ENCODE measurements around the gene IDH3B. TPM values are rescaled to one million over a fixed set of nuclear protein-coding genes. Genes with fewer than 3 reads are reported as not detected.

Gene IDH3B
- total and polyA plus RNA-seq, 2 donors (not counting 3 experiments of a cell fraction or from before 2014, with no cell fraction given), result 86.9 to 177 TPM

DNA sequence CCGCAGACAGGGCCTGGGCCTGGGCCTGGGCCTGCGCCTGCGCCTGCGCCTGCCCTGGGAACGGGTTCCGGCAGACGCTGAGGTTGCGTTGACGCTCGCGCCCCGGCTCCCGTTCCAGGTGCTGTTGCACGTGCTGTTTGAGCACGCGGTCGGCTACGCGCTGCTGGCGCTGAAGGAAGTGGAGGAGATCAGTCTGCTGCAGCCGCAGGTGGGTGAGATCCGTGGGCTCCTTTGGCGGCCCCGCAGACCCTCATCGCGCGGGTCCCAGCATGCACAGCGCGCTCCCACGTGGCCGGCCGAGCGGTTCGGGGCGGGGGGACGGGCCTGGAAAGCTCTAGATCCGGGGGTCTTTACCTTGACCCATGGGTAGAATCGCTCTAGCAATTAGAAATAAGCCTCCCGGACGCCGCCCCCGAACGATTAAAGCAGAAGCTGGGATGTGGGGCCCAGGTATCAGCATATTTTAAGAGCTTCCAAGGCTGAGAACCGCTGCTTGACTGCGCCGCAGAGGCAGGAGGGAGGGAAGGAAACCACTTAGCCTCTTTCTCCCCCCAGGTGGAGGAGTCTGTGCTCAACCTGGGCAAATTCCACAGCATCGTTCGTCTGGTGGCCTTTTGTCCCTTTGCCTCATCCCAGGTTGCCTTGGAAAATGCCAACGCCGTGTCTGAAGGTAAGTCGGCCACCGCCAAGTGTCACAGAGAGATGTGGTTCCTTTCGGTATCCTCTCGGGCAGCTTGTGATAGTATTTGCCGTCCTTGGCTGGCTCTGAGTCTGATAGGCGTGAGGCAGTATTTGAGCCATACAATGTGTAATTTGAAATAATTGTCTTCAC, 11.1 kb downstream of the IDH3B start:
- H3K4me2 ChIP-seq (ENCODE audit: insufficient read depth, low read length), result peak overlapping the region; percentile 68
- H3K27me3 ChIP-seq (ENCODE audit: control insufficient read depth in 2 of 2, insufficient read depth in 2 of 2, low read length in 2 of 2), result no peaks in the 10 kb centered on the region
- FAIRE-seq (peak; percentile 26), DNase-seq (ENCODE audit: low read depth, low spot score) (no peak)
- peaks cover 58% of the 10 kb centered on the region for H3K79me2 ChIP-seq (ENCODE audit: control insufficient read depth, insufficient read depth, low read length)
- peaks cover 3% of the 10 kb centered on the region for H4K20me1 ChIP-seq (replicated peaks; ENCODE audit: control insufficient read depth, extremely low read depth, insufficient read depth, low read length)
- H3K9me3 ChIP-seq (replicated peaks; ENCODE audit: control insufficient read depth, insufficient read depth, low read length), result no peaks in the 10 kb centered on the region
- TF ChIP-seq POLR2AphosphoS5 (IDR thresholded peaks at IDR 0.05; ENCODE audit: insufficient read depth, low read depth, low read length) (no peak), FOS (IDR thresholded peaks at IDR 0.05; ENCODE audit: borderline replicate concordance, insufficient read depth, low read length) (no peak), JUN (IDR thresholded peaks at IDR 0.05; ENCODE audit: borderline replicate concordance, insufficient read depth, insufficient read length, low read depth) (no peak), MYC (IDR thresholded peaks at IDR 0.05; ENCODE audit: low read depth, low read length) (peak; percentile 89), EZH2 (IDR thresholded peaks at IDR 0.05; ENCODE audit: borderline replicate concordance, low read depth, low read length, severe bottlenecking) (no peak), CTCF (IDR thresholded peaks at IDR 0.05; ENCODE audit: extremely low read depth in 1 of 2, insufficient read depth in 1 of 2, low read depth in 1 of 2, low read length in 2 of 2) (no peak), GATA2 (IDR thresholded peaks at IDR 0.05; ENCODE audit: insufficient read depth, insufficient read length, low read depth, low read length) (no peak), POLR2A (IDR thresholded peaks at IDR 0.05; ENCODE audit: low read depth, low read length) (no peak)
- TF ChIP-seq, protein P1, sequence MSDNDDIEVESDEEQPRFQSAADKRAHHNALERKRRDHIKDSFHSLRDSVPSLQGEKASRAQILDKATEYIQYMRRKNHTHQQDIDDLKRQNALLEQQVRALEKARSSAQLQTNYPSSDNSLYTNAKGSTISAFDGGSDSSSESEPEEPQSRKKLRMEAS (IDR thresholded peaks at IDR 0.05; ENCODE audit: insufficient read depth, insufficient read length), result peak; percentile 59
- no peaks in the 10 kb centered on the region for H3K9me1 ChIP-seq (replicated peaks; ENCODE audit: control insufficient read depth, extremely low read depth, insufficient read depth, low read length)
- H3K36me3 ChIP-seq (ENCODE audit: control insufficient read depth in 2 of 2, extremely low read depth in 1 of 2, insufficient read depth in 2 of 2, low read length in 2 of 2), result peaks cover 29 to 32% of the 10 kb centered on the region in 2 experiments
- peak overlapping the region; percentile 94 to 98 (median 96) for H3K4me3 ChIP-seq (replicated peaks in 1 of 3; ENCODE audit: insufficient read depth in 1 of 3, low read depth in 1 of 3, low read length in 3 of 3)
- H2AFZ ChIP-seq (ENCODE audit: low read depth, low read length), result peak overlapping the region; percentile 14
- dilution Hi-C loops (cut with MboI; ENCODE audit: extremely low pct_ligation_motif_present, low sequenced_read_pairs), result no loop called here
- H3K4me1 ChIP-seq (ENCODE audit: control insufficient read depth, extremely low read depth, insufficient read depth, low read length), result peaks cover 25% of the 10 kb centered on the region
- ChIA-PET CTCF (interaction anchor here (1.3 to 2.0 kb wide), 5 partner anchors 19 to 445 kb away, joined by 3 to 15 read pairs (median 4); no protein-coding TSS in a partner anchor), POLR2A (interaction anchor here (0.6 to 2.0 kb wide), 5 partner anchors 11 to 308 kb away, joined by 3 to 9 read pairs (median 4); partner anchors contain the start of genes IDH3B and SNRPB)
- BruUV-seq (replicated peaks), result TSS peak; percentile 58
- intact Hi-C loops (cut with micrococcal nuclease), result loop anchor here (1.0 to 10.0 kb wide), 4 partner anchors 146 to 548 kb away; partner anchors contain the start of genes SNRPB, STK35 and ZNF343
- peak overlapping the region; percentile 94 for H3K9ac ChIP-seq (replicated peaks; ENCODE audit: extremely low read depth, insufficient read depth, low read length)
- H3K27ac ChIP-seq (ENCODE audit: insufficient read depth, low read depth, low read length), result peak overlapping the region; percentile 45
